Prostate gland (tissue), 2 donors: ENCODE data around the gene TEX2.

Experiments used
- POLR2A ChIP-seq: fragments of 450-650 bp; IDR thresholded peaks from one replicate; pipeline ENCODE4 v1.6.1; 2016; ENCODE audit warnings: antibody characterized with exemption, mild to moderate bottlenecking
- POLR2AphosphoS5 ChIP-seq: sonication (generic); formaldehyde crosslinking; IDR thresholded peaks from one replicate; pipeline ENCODE4 v1.6.1; 2017; ENCODE audit warnings: antibody characterized with exemption
- TF ChIP-seq, protein P1 (sequence below), 4 experiments: fragments of 200-600 bp in 2 of 4; fragments of 450-650 bp in 2 of 4; sonication (generic) in 2 of 4; IDR thresholded peaks; 1 replicate in 3 of 4; 2 replicates in 1 of 4; pipeline ENCODE4 v1.5.1; 2016 to 2019; ENCODE audit warnings: antibody characterized with exemption in 4 of 4, mild to moderate bottlenecking in 2 of 4, moderate library complexity in 2 of 4

DNA sequence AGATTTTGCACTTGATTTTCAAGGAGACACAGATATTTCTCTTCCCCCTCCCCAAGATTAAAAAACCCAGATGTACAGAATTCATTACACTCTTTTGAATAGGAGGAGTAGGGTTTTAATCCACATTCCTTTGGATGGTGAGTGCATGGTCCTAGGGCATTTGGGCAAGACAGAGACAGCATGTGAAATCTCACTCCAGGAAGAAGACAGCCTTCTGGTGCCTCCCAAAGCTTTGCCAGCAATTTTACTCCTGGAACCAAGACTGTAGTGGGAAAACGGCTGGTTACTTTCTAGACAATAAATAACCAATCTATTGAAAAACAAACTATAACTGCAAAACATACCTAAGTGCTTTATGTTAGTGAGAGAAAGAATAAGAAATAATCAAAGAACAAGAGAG, 15.2 kb downstream of the TEX2 start:
- TF ChIP-seq POLR2AphosphoS5 = no peak
- no peak for TF ChIP-seq POLR2A
- TF ChIP-seq, protein P1, sequence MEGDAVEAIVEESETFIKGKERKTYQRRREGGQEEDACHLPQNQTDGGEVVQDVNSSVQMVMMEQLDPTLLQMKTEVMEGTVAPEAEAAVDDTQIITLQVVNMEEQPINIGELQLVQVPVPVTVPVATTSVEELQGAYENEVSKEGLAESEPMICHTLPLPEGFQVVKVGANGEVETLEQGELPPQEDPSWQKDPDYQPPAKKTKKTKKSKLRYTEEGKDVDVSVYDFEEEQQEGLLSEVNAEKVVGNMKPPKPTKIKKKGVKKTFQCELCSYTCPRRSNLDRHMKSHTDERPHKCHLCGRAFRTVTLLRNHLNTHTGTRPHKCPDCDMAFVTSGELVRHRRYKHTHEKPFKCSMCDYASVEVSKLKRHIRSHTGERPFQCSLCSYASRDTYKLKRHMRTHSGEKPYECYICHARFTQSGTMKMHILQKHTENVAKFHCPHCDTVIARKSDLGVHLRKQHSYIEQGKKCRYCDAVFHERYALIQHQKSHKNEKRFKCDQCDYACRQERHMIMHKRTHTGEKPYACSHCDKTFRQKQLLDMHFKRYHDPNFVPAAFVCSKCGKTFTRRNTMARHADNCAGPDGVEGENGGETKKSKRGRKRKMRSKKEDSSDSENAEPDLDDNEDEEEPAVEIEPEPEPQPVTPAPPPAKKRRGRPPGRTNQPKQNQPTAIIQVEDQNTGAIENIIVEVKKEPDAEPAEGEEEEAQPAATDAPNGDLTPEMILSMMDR (IDR thresholded peaks at IDR 0.05) = no peak
